Loucy (cell line): Measurements from ENCODE around the gene SH3BP4.

Experiments
- EZH2phosphoT487 ChIP-seq: fragments of 200-600 bp; IDR thresholded peaks from 2 replicates; pipeline ENCODE4 v1.6.1; 2018; ENCODE audit warnings: antibody characterized with exemption, mild to moderate bottlenecking, moderate library complexity, borderline replicate concordance
- TF ChIP-seq, protein P1 (sequence below): fragments of 200-600 bp; sonication (generic); conservative IDR thresholded peaks from 2 replicates; pipeline ENCODE4 v1.5.1; 2014; ENCODE audit warnings: mild to moderate bottlenecking, antibody characterized with exemption, low read length

DNA sequence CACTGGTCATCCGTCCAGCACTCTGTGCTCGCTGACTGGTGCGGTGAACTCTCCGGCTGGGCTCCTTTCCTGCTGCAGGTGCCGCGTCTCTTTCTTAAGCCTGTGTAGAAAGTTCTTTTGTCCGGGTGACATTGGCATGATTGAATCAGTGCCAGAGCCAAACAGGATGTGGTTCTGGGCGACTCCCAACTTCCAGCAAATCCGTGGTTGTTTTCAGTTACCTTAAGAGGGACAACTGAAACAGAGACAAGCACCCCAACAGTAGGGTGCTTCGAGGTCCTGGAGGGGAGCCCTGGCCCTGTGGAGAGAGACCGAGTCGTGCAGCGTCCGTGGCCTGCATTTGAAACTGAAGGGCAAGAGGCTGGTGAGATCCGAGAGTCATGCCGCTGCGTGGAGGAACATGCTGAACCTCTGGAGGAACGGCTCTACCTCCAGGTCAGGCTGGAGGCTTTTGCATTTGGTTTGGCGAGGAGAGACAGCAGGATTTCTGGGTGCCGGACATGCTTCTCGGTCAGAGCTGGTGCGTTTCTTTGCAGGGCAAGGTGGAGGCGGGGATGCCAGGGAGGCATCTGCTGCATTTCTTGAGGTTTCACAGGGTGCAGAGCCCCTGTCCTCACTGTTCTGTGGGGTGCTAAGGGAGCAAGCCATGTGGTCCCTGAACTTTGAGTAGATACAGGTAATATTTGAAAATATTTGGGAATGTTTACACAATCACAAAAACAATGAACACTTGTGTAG is 26.8 kb downstream of the SH3BP4 start:
- TF ChIP-seq, protein P1, sequence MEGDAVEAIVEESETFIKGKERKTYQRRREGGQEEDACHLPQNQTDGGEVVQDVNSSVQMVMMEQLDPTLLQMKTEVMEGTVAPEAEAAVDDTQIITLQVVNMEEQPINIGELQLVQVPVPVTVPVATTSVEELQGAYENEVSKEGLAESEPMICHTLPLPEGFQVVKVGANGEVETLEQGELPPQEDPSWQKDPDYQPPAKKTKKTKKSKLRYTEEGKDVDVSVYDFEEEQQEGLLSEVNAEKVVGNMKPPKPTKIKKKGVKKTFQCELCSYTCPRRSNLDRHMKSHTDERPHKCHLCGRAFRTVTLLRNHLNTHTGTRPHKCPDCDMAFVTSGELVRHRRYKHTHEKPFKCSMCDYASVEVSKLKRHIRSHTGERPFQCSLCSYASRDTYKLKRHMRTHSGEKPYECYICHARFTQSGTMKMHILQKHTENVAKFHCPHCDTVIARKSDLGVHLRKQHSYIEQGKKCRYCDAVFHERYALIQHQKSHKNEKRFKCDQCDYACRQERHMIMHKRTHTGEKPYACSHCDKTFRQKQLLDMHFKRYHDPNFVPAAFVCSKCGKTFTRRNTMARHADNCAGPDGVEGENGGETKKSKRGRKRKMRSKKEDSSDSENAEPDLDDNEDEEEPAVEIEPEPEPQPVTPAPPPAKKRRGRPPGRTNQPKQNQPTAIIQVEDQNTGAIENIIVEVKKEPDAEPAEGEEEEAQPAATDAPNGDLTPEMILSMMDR, result no peak
- TF ChIP-seq EZH2phosphoT487, result no peak
